ENCODE data around the gene GULP1. TPM values are rescaled to one million over a fixed set of nuclear protein-coding genes. Genes with fewer than 3 reads are reported as not detected.

GULP1 gene
- total RNA-seq, 1 donor from 2014 or later: 4.6 TPM

DNA sequence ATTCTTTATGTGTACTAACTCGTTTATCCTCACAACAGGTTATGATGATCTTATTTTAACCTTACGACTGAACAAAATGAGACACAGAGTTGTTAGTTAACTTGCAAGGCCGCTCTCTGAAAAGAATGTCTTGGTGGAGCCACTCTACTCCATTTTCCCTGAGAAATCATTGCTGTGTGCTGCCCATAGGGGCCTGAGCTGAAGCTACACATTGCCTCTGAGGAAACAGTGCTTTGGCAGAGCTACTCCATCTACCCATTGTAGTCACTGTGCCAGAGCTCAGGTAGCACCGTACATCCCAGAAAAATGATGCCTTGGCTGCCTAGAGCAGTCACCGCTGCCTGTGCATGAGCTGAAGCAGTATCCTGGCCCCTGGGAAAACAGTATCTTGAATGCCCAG is 61.6 kb downstream of the GULP1 start:
- DNase-seq (no peak), ATAC-seq (no peak)
- intact Hi-C loops (cut with micrococcal nuclease): no loop called here

DNA sequence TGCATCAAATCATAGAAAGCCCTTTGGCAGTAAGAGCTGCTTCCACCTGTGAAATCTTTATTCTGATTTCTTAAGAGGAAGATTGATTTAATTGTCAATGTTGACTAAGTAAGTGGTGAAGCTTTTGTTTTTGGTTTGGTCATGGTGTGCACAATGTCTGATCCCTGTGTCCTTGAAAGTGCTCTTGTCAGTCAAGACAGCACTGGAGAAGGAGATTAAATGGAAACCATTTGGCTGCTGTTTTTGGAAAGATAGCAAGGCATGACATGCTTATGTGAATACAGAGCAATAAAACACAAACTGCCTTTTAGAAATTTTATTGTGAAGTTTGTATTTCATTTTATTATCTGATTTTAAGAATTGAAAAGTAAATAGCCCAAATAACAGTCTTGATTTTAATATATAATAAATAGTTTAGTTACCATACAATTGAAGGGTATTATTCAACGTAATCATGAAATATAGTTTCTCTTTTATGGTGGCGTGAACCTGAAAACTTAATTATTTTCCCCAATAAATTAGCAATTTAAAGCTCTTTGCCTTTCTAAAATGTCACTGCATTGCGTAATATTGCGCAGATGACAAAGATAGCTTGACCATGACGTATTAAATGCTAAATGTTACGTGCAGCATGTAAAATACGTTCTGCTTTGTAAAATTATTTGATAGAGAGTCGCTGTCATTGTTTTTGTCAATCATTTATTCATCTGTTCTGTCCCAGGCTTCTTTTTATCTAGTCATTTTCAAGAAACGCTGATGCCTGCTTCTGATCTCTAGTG is 69.0 kb downstream of the GULP1 start:
- intact Hi-C loops (cut with micrococcal nuclease): no loop called here
- no peak for ATAC-seq
- DNase-seq: no peak

DNA sequence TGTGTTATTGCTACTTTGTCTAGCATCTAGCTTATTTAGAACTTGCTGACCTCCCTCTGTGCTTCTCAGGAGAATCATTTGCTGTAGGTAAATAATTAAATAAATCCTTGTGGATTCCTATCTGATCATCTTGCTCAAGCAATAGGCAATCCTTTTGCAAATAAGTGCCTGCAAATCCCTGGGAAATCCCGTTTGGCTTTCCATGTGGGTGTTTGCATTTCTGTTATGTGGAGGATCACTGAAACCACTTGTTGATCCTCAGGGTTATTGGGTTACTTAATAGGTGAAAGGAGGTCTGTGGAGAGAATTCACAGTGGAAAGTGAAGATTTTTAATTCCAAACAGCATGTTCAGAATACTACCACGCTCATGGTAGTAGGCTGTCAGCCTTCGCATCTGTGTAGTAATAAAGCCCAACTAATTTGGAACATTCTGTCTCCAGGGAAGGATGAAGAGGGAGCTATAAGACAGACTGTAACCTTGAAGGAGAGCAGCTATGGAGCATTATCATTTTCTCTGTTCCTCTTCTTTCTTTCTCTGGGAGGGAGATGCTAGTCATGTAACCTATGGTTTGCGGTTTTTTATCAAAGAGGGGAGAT is 72.5 kb downstream of the GULP1 start:
- intact Hi-C loops (cut with micrococcal nuclease): no loop called here
- no peak for ATAC-seq
- DNase-seq: no peak

DNA sequence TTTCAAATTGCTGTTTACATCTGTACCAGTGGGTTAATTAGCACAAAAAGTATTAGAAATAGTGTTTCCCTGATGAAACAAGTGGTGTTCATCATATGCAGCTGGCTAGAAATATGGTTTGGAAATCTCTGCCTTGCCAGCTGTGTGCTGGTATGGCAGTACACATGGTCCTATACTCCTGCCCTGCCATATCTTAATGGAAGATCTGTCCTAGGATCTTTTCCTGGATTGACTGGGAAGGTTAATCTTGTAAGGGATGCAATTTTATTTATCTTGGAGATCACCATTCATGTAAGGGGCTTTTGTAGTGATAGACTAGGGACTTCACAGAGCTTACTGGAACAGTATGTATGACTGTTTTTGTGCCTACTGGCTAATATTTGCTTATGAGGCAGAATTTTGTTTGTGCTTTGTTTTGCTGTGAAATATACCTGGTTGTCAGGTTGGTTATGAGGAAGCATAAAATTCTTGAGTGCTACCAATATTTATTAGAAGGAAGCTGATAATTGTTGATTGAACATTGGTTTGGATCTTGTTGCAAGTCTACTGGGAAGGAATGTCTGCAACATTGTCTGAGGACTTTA is 73.5 kb downstream of the GULP1 start:
- DNase-seq (no peak), ATAC-seq (no peak)
- intact Hi-C loops (cut with micrococcal nuclease): no loop called here

DNA sequence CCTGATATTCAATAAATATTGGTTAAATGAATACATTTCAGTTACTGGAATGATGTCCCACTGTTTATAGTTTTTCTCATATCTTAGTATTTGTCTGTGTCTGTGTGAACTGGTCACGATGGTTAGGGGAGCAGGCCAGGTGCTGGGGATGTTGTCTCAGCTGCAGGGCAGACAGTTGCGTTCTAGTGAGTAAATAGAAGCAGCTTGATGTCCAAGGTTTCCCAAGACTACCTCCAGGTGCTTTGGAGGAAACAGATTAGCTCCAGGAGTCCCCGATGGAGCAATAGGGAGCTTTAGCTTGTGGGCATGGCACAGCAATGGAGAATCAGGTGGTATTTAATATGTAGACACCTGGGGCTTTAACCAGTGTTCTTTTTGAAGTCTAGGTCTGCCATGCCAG is 75.5 kb downstream of the GULP1 start:
- ATAC-seq (no peak), DNase-seq (no peak)
- intact Hi-C loops (cut with micrococcal nuclease): no loop called here

DNA sequence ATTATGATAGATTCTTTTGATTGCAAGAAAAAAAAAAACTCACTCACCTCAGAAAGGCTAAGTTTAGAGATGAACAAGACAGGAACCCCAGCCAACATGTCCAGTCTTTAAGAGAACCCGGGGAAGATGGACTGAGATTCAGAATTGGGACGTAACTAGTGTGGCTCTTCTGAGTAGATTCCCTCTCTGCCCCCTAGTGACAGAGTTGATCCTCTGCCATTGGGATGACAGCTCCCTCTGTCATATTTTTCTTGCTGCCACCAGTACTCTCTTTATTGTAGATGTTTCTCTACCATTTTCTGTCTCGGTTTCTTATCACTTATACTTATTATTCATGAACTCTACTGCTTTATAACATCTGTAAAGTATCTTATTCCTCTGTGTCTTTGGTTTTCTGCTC is 77.7 kb downstream of the GULP1 start:
- no peak for DNase-seq
- intact Hi-C loops (cut with micrococcal nuclease): no loop called here
- peak; percentile 68 for ATAC-seq

DNA sequence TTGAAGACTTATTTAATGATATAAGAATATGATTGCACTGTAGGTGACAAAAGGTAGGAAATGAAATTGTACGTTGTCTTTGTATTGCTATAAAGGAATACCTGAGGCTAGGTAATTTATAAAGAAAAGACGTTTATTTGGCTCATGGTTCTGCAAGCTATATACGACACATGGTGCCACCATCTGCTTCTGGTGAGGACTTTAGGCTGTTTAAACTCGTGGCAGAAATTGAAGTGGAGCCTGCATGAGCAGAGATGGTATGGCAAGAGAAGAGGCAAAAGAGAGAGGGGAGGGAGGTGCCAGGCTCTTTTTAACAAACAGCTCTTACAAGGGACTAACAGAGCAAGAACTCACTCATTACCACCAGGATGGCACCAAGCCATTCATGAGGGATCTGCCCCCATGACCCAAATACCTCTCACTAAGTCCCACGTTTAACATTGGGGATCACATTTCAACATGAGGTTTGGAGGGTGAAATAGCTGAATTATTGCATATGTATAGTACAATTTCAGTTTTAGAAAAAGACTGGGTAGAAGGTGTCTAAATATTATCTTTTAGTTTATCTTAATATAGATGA is 86.8 kb downstream of the GULP1 start:
- ATAC-seq: no peak
- intact Hi-C loops (cut with micrococcal nuclease): no loop called here
- no peak for DNase-seq

DNA sequence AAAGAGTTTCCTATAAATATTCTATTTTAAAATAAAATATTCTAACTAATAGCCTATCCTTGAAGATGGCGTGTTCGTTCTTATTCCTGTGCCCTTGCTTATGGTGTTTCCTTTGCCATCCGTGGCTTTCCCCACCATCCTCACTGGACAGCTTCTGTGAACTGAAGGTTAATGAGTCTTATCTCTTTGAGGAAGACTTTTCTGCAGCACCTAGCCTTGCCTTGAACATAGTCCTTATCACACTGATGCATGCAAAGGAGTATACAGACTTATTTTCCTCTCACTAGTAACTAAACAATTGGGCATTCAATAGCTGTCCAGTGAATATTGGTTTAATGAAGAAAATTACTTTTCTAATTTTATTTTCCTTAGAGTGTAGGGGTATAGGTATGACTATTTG is 88.1 kb downstream of the GULP1 start:
- intact Hi-C loops (cut with micrococcal nuclease): no loop called here
- no peak for ATAC-seq
- no peak for DNase-seq

DNA sequence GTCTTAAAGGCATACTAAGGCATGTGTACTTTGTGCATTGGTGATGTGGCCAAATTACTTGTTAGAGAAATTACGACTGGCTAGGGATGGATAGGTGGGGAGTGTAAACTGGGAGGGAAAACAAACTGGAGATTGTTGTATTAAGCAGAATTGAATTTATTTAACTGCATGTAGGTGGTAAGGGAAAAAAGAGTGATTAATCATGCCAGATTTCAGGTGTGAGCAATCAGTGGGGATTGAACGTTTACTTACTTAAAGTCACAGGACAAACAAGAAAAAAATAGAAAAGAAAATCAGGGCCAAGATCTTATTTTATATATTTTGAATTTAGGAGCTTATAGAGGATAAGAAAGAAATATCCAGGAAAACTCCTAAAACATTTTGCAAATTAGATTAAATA is 88.6 kb downstream of the GULP1 start:
- intact Hi-C loops (cut with micrococcal nuclease): no loop called here
- ATAC-seq (no peak), DNase-seq (no peak)

DNA sequence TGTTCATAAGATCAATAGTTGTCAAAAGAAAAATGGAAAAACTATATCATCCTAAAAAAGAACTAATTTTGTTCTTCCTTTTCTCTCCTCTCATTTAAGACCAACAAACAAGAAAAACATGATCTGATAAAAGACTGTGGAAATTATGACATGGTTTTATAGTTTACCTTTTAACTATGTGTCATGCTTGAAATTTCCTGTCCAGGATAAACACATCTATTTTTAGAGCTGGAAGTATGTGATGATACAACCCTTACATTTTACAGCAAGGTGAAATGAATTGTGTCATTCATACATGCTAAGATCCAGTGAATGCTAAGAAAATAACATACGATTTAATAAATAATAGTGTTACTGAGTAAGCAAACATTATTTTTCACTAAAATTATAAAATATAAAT is 89.9 kb downstream of the GULP1 start:
- no peak for ATAC-seq
- intact Hi-C loops (cut with micrococcal nuclease): no loop called here

DNA sequence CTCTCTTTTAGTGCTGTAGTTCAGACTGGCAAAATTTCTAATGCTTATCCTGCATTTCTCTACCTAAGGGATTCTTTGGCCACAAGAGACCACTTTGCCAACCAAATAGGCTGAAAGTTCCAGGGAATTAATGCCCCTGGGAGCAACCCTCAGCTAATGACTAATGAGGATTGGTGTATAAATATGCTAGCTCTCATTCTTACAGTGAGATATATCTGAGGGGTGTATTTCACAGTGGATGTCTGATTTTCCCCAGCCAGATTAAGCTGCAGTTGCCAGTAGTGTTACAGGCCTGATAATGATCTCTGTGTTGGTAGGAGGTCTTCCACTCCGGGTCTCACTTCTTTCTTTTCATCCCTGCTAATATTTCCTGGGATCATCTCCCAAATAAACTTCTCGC is 90.4 kb downstream of the GULP1 start:
- no peak for DNase-seq
- no peak for ATAC-seq
- intact Hi-C loops (cut with micrococcal nuclease): no loop called here

More for the DNA sequence above, 89.9 kb downstream of the GULP1 start:
- DNase-seq: no peak

DNA sequence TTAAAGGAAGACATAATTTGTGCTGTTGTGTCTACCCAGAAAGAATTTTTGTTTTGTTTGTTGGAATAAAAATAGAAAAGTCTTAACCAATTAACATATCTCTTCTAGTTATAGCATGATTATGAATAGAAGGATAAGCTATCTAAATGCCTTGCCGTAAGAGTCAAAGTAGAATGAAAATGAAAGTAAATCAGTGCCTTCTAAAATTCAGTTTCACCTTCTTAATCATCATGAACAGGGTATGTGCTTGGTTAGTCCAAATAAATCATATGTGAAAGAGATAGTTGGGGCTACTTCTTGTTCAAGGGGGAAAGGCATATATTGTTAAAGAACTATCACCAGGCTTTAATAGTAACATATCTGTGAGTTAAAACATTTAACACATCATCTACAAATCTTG is 91.5 kb downstream of the GULP1 start:
- ATAC-seq: no peak
- intact Hi-C loops (cut with micrococcal nuclease): no loop called here
- DNase-seq: no peak

DNA sequence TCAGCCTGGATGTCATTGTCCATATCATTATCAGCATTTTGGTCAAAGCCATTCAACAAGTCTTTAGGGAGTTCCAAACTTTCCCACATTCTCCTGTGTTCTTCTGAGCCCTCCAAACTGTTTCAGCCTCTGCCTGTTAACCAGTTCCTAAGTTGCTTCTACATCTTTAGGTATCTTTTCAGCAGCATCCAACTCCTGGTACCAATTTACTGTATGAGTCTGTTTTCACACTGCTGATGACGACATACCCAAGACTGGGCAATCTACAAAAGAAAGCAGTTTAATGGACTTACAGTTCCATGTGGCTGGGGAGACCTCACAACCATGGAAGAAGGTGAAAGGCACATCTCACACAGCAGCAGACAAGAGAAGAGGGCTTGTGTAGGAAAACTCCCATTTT is 94.2 kb downstream of the GULP1 start:
- ATAC-seq (no peak), DNase-seq (no peak)
- intact Hi-C loops (cut with micrococcal nuclease): no loop called here

DNA sequence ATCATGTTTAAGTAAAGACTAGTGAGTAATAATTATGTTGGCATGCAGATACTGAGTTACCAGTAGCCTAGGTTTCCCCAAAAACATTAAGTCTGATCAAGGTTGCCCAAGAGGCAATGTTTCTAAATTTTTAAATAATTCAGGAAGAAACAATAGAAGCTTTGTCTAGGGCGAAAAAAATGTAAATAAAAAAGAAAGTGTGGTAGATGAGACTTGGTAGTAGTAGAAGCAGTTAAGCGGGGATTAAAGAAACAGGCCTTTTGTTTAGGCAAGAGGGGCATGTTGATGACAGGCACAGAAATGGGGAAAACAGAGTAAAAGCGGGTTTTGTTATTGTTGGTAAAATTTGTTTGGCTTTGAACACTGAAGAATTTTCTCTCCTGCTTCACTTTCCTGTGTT is 97.2 kb downstream of the GULP1 start:
- ATAC-seq: no peak
- intact Hi-C loops (cut with micrococcal nuclease): no loop called here

DNA sequence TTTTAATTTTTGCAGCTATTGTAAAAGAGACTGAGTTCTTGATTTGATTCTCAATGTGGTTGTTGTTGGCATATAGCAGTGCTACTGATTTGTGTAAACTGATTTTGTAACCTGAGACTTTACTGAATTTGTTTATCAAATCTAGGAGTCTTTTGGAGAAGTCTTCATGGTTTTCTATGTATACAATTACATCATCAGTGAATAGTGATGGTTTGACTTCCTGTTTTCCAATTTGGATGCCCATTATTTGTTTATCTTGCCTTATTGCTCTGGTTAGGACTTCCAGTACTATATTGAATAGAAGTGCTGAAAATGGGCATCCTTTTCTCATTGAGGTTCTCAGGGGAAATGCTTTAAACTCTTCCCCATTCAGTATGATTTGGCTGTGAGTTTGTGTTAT is 99.7 kb downstream of the GULP1 start:
- ATAC-seq (no peak), DNase-seq (no peak)
- intact Hi-C loops (cut with micrococcal nuclease): no loop called here

More for the DNA sequence above, 97.2 kb downstream of the GULP1 start:
- no peak for DNase-seq

DNA sequence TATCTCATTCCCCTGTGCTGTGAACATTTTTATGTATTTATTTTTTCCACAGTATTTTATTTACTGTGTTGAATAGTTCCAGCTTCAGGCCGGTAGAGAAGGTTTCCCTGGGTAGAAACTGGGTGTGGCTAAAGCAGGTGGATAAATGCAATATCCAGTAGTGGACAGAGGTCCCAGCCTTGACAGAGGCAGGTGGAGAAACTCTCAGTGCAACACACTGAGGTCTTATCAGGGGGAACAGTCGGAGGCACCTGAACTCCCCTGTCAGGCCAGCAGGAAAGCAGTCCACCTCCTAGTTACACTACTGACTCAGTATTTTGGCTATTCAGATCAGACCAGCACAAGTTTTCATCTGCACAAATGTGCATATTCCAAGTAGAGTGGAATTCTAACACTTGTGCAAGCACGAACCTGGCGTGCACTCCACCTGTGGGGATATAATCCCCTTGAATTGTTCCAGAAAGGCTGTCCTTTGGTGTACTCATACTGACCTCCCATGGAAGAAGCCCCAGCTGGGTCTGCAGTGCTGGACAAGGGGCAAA is 103.3 kb downstream of the GULP1 start:
- intact Hi-C loops (cut with micrococcal nuclease): no loop called here
- ATAC-seq (no peak), DNase-seq (no peak)

DNA sequence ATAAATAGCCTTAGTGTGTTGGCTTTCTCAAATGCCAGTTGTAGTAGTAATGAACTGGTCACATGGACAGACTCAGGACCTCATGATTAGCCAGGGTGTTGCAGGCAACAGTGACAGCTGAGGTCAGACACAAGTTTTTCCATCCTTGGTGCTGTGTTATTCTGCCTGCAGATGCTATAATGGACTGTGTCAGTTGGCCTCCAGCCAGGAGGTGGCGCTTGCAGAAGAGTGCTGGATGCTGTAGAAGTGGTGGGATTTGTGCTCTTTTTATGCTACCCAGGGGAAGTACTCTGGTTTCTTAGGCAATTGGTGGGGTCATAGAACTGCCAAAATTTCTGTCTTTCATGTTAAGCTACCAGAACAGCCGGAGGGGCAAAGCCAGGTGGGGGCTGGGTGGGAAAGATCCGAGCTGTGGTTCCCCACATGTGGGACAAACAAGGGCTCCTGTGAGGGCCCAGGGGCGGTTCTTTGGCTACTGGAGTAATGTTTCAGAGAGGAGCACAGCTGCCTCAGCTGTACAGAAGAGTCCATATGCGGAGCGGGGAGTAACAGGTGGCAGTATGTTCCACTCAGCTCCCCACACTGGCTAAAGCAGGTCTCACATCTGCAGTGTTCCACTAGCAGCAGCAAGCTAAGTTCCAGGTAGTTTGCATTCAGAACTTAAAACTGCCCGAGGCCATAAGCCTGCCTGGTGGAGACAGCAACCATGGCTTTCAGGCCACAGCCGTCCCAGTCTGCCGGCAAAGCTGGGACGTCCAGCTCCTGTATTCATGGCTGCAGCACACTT is 104.4 kb downstream of the GULP1 start:
- DNase-seq (no peak), ATAC-seq (no peak)
- intact Hi-C loops (cut with micrococcal nuclease): no loop called here

DNA sequence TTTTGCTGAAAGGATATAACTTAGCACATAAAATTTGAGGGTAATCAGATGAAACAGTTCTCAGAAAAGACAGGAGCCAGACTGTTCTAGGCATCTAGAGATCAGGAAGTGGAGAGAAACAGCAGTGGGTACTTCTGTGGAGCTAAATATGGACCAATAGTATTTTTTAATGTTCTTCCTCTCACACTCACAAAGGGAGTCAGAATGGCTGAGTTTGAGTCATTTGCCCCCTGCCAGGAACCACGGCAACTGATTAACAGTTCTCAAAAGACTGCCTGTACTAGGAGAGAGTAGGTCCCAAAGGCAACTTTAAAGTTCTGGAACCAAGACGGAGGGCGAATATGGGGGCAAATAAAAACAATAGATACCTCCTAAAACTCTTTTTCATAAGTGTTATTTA is 107.5 kb downstream of the GULP1 start:
- intact Hi-C loops (cut with micrococcal nuclease): no loop called here
- no peak for ATAC-seq
- DNase-seq: no peak

DNA sequence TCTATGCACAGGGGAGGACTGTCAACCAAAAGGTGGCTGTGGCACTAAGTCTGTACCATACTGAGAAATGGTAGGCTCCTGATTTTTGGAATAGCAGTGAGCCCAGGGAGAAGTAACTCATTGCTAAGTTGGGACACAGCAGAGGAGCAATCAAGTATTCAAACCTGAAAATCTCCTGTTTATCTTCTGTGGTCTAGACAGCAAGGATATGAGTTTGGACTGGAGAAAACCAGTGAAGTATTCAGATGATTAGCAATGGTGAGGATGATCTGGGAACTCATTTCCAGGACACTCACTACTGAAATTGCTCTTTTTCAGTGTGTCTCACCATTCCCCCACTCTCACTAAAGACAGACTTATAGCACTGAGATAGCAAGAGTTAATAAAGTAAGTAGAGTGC is 112.0 kb downstream of the GULP1 start:
- ATAC-seq: no peak
- intact Hi-C loops (cut with micrococcal nuclease): no loop called here
- no peak for DNase-seq
